Measurements from ENCODE around the gene CYBC1.
"Not testable (repeated sequence)": the region's sequence is repeated elsewhere in the genome, so short reads cannot be mapped to it uniquely, and the experiment has no call there.

Gene CYBC1

DNA sequence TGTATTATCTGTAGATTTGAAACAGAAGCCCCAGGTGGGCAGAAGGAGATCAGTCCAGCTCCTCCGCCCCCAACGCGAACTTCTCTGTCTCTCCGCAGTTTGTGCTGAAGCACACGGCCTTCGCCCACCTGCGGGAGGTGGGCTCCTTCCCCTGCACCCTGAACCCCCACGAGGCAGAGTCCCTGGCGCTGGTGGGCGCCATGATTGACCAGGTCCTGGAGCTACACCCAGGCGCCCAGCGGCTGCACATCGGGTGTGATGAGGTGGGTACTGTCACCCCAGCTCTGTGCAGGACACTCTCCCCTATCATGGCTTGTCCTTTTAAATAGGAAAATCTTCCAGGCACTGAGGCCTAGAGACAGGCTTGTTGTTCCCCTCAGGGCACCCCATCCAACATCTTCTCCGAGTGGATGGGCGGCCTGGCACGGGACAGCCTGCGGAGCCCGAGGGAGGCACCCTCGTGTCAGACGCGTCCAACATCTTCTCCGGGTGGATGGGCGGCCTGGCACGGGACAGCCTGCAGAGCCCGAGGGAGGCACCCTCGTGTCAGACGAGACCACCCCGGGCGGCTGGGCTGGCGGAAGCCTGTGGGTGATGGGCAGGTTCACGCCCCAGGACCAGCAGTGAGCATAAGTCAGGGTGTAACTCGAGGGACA, 16.9 kb downstream of the CYBC1 start:
- no peak for DNase-seq

DNA sequence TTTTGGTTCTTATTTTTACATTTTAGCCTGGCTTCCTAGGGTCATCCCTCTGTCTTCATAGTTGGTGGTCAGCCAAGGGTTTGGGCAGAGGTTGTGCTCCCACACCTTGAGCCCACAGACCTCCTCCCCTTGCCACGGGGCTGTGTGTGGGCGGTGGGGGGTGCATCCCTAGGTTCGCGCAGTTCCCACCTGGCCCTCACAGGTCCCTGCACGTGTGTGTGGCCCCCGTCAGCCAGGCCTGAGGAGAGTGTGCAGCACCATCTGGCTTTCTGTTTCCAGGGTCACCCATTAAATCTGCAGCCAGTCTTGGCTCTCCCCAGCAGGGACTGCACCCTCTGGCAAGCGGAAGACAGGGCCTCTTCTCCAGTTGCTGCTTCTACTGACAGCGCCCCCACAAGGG, 18.5 kb downstream of the CYBC1 start:
- DNase-seq: no peak

DNA sequence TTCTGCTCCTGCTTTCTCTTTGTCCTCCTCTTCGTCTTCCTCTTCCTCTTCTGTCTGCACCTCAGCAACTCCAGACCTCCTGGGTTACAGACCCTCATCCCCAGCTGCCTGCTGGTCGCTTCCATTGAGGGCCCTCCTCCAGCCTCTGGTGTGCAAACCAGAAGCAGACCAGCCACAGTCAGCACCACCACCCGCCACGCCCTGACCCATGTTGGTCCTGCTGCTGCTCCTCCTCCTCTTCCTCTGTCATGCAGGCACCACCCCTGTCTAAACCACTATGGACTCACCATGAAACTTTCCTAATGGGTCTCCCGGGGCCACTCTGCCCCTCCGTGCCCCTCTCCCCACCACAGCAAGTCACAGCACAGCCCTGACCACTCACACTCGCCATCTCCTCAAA, 20.7 kb downstream of the CYBC1 start:
- DNase-seq: no peak

DNA sequence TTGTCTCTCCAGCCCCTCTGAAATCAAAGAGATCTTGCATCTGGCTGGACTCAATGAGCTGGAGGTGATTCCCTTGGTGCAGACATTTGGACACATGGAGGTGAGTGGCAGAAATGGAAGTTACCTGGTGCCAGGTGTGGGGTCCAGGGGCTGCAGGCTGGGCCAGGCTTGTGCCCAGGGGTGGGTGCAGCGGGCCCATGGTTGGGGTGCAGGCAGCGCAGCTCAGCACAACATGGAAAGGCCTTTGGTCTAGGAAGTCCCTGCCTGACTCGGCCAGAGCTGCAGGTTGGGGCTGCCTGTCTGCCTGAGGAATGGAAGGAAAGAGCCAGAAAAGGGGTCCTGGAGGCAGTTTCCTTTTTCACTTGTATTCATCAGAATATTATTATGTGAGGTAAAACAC, 22.0 kb downstream of the CYBC1 start:
- no peak for DNase-seq

DNA sequence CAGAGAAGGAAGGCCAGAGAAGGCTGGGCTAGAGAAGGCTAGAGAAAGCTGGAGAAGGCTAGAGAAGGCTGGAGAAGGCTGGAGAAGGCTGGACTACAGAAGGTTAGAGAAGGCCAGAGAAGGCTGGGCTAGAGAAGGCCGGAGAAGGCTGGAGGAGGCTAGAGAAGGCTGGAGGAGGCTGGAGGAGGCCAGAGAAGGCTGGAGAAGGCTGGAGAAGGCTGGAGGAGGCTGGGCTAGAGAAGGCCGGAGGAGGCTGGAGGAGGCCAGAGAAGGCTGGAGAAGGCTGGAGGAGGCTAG, 25.7 kb downstream of the CYBC1 start:
- no peak for DNase-seq

DNA sequence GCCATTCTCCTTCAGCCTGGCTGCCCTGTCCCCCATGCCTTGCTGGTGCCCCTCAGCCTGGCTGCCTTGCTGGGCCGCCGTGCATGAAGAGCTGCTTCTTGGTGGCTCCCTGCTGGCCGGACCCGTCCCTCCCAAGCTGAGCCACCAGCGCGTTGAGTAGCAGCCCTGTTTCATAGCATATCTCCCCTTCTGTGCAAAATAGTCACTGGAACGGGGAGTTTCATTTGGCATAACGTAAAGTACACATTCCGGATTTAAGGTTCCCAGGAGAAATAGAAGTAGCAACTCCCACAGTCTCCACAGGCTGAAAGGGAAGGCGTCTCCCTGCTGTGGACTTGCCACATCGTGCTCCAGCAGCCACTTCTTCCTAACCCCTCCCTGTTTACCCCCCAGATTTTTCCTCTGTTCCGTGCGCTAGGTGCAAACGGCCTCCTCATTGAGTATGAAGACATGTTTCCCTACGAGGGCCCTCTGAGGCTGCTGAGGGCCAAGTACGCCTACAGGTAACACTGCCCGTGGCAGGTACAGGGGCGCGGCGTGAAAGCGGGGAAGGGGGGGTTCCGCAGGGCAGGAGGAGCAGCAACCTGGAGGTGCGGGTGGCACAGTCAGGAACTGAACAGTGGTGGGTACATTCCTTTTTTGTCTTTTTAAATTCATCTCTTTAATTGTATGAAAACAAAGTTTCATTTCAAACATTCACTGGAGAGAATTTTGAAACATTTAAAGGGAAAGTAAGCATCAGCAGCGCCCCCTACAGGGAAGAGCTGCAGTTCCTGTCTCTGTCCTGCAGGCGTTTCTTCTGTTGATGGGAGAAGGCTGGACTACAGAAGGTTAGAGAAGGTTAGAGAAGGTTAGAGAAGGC, 26.3 kb downstream of the CYBC1 start:
- DNase-seq: peak; percentile 35

DNA sequence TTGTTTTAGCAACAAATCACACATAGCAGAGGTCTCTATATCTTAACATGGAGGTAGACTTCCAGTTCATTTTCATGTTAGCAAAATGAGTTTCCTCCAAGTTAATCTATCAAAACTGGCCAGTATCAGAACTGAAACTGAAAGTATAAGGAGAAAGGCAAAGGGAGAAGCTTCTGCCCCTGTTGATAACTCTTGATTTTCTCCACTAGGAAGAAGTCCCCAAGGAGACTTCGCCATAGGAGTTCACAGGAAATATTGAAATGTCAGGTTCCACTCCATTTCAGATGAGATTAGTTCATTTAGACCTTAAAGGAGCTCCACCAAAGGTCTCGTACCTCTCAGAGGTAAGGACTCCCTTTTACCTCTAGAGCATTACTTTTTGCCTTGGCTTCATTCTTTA, 31.0 kb downstream of the CYBC1 start:
- DNase-seq: no peak

DNA sequence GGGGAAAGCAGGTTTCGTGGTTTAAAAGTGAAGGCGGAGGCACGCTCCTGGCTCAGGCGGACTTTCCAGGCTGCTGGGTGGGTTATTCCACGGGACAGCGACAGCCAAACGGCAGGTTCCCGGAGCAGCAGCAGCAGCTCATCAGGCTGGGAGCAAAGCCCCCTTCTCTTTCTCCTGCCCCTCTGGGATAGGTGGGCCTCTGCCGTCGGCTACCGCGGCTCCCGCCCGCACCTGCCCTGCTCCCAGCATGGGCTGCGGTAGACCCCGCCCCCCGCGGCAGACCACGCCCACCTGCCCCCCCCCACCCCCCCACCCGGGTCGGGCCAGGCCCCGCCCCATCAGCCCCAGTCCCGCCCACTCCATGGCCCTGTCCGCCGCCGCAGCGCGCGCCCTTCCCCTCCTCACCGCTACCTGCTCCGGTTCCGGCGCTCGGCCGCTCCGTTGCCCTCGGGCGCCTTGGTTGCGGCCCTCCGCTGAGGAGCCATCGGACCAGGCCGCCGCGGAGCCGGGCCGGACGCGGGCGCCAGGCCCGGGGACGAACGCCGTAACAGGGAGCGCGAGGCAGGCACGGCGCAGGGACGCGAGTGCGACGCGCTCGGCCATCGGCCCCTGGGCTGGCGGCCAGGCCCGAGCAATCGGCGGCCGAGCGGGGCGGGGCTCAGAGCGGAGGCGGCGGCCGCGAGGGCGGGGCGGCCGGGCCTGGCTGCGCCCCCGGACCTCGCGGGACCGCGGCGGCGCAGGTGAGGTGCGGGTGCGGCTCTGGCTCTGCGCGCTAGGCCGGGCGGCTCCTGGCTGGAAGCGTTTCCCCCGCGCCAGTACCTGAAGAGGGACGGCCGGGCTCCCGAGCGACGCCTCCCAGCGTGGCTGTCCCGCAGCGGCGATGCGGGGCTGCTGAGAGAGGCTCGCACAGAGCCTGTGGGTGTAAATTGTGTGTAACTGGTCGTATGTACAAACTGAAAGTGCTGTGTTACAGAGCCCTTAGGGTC, 32.3 kb downstream of the CYBC1 start, which contains the start of the genes HEXD and OGFOD3:
HEXD (plus strand) TSS at position 347 of the 986 bp plus-strand sequence. CDS start 1,453 bp downstream, outside the sequence.
OGFOD3 (minus strand) TSS at position 586 of the 986 bp plus-strand sequence; CDS start at position 485, 101 bp downstream.
- peak; percentile 83 for DNase-seq

DNA sequence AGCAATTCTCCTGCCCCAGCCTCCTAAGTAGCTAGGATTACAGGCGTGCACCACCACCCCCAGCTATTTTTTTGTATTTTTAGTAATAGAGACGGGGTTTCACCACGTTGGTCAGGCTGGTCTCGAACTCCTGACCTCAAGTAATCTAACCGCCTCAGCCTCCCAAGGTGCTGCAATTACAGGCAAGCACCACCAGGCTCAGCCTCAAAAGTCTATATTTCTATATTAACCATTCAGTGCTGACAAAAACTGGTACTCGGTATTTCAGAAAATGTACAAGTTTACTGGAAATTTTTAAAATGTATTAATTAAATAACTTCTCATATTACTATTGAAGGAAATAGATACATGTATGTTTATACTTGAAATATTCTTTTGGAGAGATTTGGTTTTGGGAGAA, 33.8 kb downstream of the CYBC1 start:
- no peak for DNase-seq

DNA sequence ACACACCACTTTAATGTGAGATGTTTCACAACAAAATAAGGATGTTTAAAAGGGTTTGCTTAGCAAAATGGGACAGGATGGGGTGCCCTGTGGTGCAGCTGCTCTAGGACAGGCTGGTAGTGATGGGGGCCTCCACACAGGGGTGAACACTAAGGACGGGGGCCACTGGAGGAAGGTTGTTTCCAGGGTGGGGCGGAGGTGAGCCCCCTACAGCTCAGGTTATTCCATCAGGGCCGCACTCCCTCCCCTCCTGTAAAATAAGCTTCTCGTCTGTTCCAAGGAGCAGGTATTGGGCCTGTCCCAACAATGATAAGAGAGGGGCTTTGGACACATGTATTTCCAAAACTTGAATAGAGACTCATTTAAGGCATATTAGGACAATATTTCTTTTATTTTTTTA, 34.3 kb downstream of the CYBC1 start:
- DNase-seq: no peak

DNA sequence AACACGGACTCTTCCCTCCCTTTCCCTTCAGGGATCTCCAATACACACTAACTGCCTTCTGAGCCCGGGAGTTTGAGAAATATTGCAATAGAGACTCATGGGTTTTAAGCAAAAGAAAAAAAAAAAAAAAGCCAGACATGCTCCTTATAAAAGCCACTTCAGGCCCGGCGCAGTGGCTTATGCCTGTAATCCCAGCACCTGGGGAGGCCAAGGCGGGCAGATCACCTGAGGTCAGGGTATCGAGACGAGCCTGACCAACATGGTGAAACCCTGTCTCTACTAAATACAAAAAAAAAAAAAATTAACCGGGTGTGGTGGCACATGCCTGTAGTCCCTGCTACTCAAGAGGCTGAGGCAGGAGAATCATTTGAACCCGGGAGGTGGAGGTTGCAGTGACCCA, 34.8 kb downstream of the CYBC1 start:
- no peak for DNase-seq

DNA sequence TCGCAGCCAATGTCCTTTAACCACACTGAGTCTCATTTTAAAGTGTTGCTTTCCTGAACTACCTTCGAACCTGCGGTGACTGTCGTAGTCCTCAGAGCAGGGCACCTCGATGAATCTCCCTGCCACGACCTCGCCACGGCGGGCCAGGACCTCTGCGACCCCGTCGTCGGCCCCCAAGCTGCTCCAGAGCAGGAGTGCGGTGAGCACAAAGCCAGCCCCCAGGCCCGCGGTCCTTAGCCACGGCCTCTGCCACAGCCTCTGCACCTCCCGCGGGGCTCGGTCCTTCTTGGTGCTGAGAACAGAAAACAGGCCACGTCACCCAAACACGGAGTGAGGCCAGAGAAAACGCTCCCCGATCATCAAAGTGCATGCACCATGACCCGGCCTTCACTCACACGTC, 35.2 kb downstream of the CYBC1 start:
- no peak for DNase-seq

DNA sequence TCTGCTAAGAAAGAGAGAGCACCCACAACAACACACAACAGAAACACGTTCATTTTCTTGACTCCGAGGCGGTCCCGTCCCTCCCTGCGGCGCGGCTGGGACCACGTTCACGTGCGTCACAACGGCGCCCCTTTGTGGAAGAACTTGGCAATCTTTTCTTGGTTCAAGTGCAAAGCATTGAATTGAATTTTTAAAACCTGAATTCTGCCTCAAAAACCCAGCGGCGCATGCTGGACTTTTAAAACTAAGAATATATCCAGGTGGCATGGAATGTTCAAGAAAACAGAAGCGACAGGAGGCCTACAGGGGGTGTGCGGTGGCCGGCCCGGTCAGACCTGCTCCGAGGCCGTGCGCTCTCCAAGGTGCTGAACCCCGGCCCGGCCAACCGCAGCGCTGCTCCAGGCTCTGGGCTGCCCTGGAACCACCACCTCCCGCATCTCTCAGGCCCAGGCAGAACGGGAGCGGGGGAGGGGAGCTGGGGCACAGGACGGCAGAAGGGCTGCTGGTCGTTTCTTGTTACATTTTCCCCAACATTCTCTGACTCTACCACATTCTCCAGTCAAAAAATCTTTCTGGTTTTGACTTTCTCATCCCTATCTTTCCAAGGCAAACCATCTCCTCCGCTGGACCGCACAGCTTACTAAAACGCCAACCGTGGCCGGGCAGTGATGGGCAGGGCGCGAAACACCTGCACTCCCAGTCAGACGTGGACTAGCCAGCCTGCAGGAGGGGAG, 35.8 kb downstream of the CYBC1 start:
- peak; percentile 67 for DNase-seq

DNA sequence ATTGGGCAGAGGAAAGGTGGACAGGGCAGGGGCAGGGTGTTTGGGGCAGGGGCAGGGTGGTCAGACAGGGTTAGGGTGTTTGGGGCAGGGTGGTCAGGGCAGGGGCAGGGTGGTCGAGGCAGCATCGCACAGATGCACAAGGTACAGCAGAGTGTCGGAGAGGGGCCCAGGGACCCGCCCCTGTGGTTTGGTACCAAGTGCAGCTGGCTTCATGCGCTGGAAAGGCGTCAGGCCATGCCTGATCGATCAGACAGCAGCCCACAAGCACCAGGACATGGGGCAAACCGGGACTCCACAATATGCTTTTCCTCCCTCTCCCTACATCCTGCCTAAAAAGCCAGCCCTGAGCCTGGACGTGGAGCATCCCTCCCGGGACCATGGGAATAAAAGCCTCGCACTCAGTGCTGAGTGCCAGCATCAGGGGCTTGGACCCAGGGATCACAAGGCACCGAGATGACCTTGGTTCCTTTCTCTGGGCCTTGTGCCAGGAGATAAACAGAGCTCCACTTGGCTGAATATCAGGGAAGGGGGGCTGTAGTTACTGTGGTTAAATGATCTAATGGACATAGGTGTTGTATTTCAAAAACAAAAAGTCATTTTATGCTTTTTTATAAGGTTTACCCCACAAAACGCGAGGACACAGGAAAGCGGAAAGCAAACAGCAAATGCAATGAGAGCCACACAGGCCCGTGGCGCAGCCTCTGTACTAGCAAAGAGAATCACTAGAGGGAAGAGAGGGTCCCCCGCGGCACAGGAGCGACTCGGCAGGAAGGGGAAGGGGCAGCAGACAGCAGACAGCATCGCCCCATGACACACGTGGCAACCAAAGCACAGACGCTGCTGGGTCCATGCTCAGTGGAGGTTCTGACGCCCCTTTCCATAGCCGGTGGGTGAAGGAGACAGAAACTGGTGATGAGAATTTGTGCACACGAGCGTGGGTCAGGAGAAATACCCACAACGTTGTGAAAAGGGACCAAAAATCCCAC, 37.7 kb downstream of the CYBC1 start:
- DNase-seq: no peak

DNA sequence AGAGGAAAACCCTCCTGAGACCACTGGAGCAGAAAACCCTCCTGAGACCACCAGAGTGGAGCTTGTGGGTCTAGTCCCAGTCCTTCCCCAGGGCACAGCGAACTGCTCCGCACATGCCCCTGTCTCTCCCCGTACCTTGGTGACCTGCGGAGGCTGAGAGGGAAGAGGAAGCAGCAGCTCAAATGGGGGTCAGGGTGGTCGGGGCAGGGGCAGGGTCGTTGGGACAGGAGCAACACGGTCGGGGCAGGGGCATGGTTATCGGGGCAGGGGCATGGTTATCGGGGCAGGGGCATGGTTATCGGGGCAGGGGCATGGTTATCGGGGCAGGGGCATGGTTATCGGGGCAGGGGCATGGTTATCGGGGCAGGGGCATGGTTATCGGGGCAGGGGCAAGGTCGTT, 38.5 kb downstream of the CYBC1 start:
- not testable (repeated sequence) for DNase-seq

DNA sequence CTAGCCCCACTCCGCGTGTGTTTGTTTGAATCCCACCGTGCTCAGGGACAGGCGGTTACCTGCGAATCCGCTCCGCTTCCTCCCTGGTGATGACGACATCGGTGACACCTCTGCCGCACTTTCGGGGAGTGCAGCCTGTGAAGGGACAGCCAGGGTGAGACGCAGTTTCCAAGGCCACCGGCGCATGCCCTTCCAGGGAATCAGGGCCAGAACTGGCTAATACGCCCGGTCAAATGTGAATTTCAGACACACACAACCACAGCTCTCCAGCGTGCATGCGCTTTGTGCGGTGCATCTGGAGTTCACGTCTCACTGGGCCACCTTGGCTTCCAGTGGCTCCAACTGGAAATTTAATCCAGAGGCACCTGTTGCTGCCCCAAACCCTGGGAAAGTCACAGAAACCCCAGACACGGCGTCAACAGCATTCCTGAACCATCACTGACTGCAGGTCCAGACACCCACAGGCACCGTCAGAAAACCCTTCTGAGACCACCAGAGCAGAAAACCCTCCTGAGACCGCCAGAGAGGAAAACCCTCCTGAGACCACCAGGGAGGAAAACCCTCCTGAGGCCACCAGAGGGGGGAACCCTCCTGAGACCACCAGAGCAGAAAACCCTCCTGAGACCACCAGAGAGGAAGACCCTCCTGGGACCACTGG, 39.0 kb downstream of the CYBC1 start:
- no peak for DNase-seq

DNA sequence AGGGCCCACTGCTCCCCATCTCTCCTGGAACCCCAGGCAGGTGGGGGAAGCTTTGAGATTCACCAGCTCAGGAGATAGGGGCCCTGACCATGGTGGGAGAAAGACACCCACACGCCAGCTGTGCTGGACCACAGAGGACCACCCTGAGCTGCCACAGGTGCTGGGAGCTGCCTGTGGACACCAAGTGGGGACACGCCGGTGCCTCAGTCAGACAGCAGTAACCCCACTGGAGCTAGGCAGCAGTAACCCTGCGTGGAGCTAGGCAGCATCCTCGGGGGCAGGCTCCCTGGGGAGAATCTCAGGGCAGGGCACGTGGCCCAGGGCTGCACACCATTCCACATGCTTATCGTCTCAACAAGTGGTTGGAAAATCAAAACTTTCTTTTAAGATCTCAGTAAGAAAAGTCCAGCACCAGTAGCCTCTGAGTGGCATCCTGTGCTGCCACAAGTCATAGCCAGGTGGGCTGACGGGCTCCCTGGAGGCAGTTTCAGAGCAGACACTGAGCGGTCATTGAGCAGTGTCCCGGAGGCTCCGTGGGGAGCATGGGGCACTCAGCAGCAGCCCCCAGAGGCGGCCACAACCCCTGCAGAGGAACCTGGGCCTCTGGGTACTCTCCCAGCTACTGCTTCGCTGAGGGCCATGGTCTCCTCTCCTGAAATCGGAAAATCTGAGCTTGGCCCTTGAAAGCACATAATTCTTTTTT, 40.4 kb downstream of the CYBC1 start:
- no peak for DNase-seq

DNA sequence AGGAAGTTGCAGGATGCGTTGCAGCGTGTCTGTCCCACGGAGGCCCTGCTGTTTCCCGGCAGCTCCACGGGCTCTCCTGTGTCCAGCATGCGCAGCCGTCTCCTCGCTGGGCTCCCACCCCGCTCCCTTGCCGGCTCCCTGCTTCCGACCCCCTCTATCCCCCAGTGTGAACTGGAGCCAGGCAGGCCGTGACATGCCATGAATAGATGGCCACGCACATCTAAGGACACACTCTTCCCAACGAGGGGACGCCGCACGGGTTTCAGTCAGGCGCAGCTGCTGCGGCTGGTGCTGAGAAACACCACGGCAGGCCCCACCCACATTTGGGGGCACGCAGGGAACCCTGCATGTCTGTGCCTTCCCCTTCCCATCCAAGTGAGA, 41.6 kb downstream of the CYBC1 start:
- no peak for DNase-seq

DNA sequence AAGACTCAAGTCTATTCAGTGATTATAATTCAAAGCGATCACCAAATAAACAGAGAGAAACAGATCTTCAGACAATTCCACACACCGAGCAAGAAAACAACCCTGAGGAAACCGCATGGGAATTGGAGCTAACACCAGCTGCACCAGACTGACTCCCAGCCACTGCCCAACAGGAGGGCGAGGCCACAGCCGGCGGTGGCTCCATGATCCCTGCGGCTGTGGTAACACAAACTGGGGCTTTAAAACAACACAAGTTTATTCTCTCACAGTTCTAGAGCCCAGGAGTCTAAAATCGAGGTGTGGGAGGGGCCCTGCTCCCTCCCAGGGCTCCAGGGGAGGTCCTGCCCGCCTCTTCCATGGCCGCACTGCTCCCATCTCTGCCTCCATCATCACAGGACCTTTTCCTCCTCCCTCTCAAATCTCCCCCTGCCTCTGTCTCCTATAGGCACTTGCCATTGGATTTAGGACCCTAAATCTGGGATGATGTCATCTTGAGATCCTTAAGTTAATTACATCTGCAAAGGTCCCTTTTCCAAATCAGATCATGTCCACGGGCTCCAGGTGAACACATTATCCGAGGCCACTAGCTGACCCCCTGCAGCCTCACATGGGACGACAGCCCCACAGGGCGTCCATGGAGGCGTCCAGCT, 42.1 kb downstream of the CYBC1 start:
- DNase-seq: no peak

DNA sequence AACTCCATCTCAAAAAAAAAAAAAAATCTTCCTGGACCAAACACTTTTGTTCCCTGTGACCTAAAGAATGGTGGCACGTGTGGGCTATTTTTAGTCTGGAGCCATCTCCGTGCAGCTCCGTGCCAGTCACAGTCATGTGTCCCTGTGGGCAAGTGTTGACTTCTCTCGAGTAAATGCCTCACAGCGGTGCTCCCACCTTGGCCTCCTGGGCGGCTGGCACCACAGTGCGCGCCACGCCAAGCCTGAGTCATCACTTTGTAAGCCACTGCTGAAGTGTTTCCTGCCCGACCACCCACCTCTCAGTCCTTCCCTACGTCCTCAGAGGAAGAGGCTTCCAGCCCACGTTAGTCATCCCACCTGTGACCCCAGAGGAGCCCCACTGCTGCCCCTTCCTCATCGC, 43.3 kb downstream of the CYBC1 start:
- no peak for DNase-seq
